IPS DF 6.9 (cell line): ENCODE results near the gene DDAH2.

Source experiments
- DNase-seq: peaks from one replicate; pipeline ENCODE4 v3.0.0-alpha.2; 2013; ENCODE audit warnings: low read depth, low spot score
- H3K27ac ChIP-seq: one replicate; pipeline ENCODE4 v1.5.1; 2013; ENCODE audit warnings: low read length, control low read depth
- H3K27me3 ChIP-seq: 2 replicates; pipeline ENCODE4 v1.6.1; 2013; ENCODE audit warnings: mild to moderate bottlenecking, low read length; ENCODE audit not compliant: control insufficient read depth, insufficient read depth
- H3K36me3 ChIP-seq: 2 replicates; pipeline ENCODE4 v1.6.1; 2013; ENCODE audit warnings: low read length; ENCODE audit not compliant: control insufficient read depth, insufficient read depth
- H3K4me1 ChIP-seq: 2 replicates; pipeline ENCODE4 v1.6.1; 2013; ENCODE audit warnings: low read length; ENCODE audit not compliant: control insufficient read depth, insufficient read depth
- H3K4me3 ChIP-seq: 2 replicates; pipeline ENCODE4 v1.5.1; 2013; ENCODE audit warnings: mild to moderate bottlenecking, low read length
- H3K9me3 ChIP-seq: 2 replicates; pipeline ENCODE4 v1.6.1; 2013; ENCODE audit warnings: low read length, inconsistent platforms; ENCODE audit not compliant: control insufficient read depth, insufficient read depth
- WGBS: extraction: QIAGEN DNeasy Blood & Tissue Kit; methylation state at CpG from one replicate; pipeline ENCODE4 v1.1.7; 2013; ENCODE audit warnings: mixed read lengths, missing lambda C conversion rate; ENCODE audit not compliant: insufficient read length, insufficient coverage; 5-methylcytosine and 5-hydroxymethylcytosine counted together

The DDAH2 gene

GRCh38 chr6:31701666-31702404, 27.3 kb downstream of the DDAH2 start:
- peaks cover 6% of the 10 kb centered on the region for H3K4me1 ChIP-seq
- H3K4me3 ChIP-seq = peak overlapping the region; percentile 80; the same call in 1 of the 2 replicates
- H3K27ac ChIP-seq = no peak overlapping the region
- no CpG with 5 or more reads among the region's 7 CpGs for WGBS
- peaks cover 2% of the 10 kb centered on the region; the same call in 1 of the 2 replicates for H3K36me3 ChIP-seq
- H3K9me3 ChIP-seq = no peaks in the 10 kb centered on the region
- no peak for DNase-seq
- H3K27me3 ChIP-seq = no peaks in the 10 kb centered on the region

- no peak for DNase-seq
- no peaks in the 10 kb centered on the region for H3K27me3 ChIP-seq
- peaks cover 6% of the 10 kb centered on the region for H3K4me1 ChIP-seq
- no CpG with 5 or more reads among the region's 5 CpGs for WGBS
- H3K4me3 ChIP-seq = no peak overlapping the region
- H3K27ac ChIP-seq = no peak overlapping the region
- no peaks in the 10 kb centered on the region for H3K9me3 ChIP-seq
- peaks cover 2% of the 10 kb centered on the region; the same call in 1 of the 2 replicates for H3K36me3 ChIP-seq
These were observed 28.2 kb downstream of the DDAH2 start for GRCh38 chr6:31700740-31701401.

- peaks cover 6% of the 10 kb centered on the region for H3K4me1 ChIP-seq
- whole genome bisulfite sequencing = no CpG with 5 or more reads among the region's 3 CpGs
- H3K36me3 ChIP-seq = peaks cover 2% of the 10 kb centered on the region; the same call in 1 of the 2 replicates
- no peak for DNase-seq
- no peaks in the 10 kb centered on the region for H3K9me3 ChIP-seq
- H3K4me3 ChIP-seq = no peak overlapping the region
- H3K27ac ChIP-seq = no peak overlapping the region
- no peaks in the 10 kb centered on the region for H3K27me3 ChIP-seq
These were observed 31.5 kb downstream of the DDAH2 start for GRCh38 chr6:31697555-31697954.

- no peak for DNase-seq
- H3K36me3 ChIP-seq = peaks cover 6% of the 10 kb centered on the region; the same call in 1 of the 2 replicates
- no CpG with 5 or more reads among the region's 6 CpGs for WGBS
- no peaks in the 10 kb centered on the region for H3K27me3 ChIP-seq
- H3K27ac ChIP-seq = no peak overlapping the region
- H3K9me3 ChIP-seq = no peaks in the 10 kb centered on the region
- H3K4me3 ChIP-seq = no peak overlapping the region
- H3K4me1 ChIP-seq = no peaks in the 10 kb centered on the region
These were observed 35.6 kb downstream of the DDAH2 start for GRCh38 chr6:31693535-31693934.

- H3K36me3 ChIP-seq = peaks cover 9% of the 10 kb centered on the region
- no CpG with 5 or more reads among the region's 9 CpGs for WGBS
- H3K4me3 ChIP-seq = no peak overlapping the region
- H3K27ac ChIP-seq = no peak overlapping the region
- no peaks in the 10 kb centered on the region for H3K4me1 ChIP-seq
- H3K27me3 ChIP-seq = no peaks in the 10 kb centered on the region
- no peak for DNase-seq
- no peaks in the 10 kb centered on the region for H3K9me3 ChIP-seq
These were observed 36.2 kb downstream of the DDAH2 start for GRCh38 chr6:31692886-31693285.

- Histone ChIP-seq H3K4me3 (no peak overlapping the region), H3K36me3 (peaks cover 11% of the 10 kb centered on the region), H3K4me1 (no peaks in the 10 kb centered on the region), H3K27ac (no peak overlapping the region), H3K27me3 (no peaks in the 10 kb centered on the region), H3K9me3 (no peaks in the 10 kb centered on the region)
- no CpG with 5 or more reads among the region's 4 CpGs for WGBS
- DNase-seq = no peak
These were observed 36.7 kb downstream of the DDAH2 start for GRCh38 chr6:31692353-31692752.

GRCh38 chr6:31691564-31692108, 37.5 kb downstream of the DDAH2 start:
- no peaks in the 10 kb centered on the region for H3K9me3 ChIP-seq
- no peaks in the 10 kb centered on the region for H3K4me1 ChIP-seq
- peaks cover 13% of the 10 kb centered on the region for H3K36me3 ChIP-seq
- no peak overlapping the region for H3K27ac ChIP-seq
- no peaks in the 10 kb centered on the region for H3K27me3 ChIP-seq
- DNase-seq = no peak
- WGBS = no CpG with 5 or more reads among the region's 12 CpGs
- H3K4me3 ChIP-seq = no peak overlapping the region

GRCh38 chr6:31691078-31691463, 38.0 kb downstream of the DDAH2 start:
- Histone ChIP-seq H3K36me3 (peaks cover 13% of the 10 kb centered on the region), H3K27me3 (no peaks in the 10 kb centered on the region), H3K27ac (no peak overlapping the region), H3K4me3 (no peak overlapping the region), H3K9me3 (no peaks in the 10 kb centered on the region), H3K4me1 (no peaks in the 10 kb centered on the region)
- WGBS = no CpG with 5 or more reads among the region's 6 CpGs
- no peak for DNase-seq

- Histone ChIP-seq H3K27me3 (no peaks in the 10 kb centered on the region), H3K4me1 (no peaks in the 10 kb centered on the region), H3K9me3 (no peaks in the 10 kb centered on the region), H3K4me3 (no peak overlapping the region), H3K27ac (no peak overlapping the region), H3K36me3 (peaks cover 13% of the 10 kb centered on the region)
- no peak for DNase-seq
- WGBS = no CpG with 5 or more reads among the region's 10 CpGs
These were observed 38.6 kb downstream of the DDAH2 start for GRCh38 chr6:31690231-31691077.
